ACC112 (cell line): Measurements from ENCODE around the gene PPIP5K1.
A peak's percentile ranks its signal among the peaks of the same experiment; 100 is the strongest.

Source experiments
- H2AFZ ChIP-seq: fragments of 200-600 bp; sonication (generic); one replicate; pipeline ENCODE4 v1.6.0; 2017; ENCODE audit warnings: antibody characterized with exemption, low read length; ENCODE audit not compliant: unreplicated experiment
- H3K27ac ChIP-seq: fragments of 200-600 bp; sonication (generic); 2 replicates; pipeline ENCODE4 v1.5.1; 2014; ENCODE audit warnings: low read depth, mild to moderate bottlenecking, antibody characterized with exemption, low read length, moderate library complexity
- H3K27me3 ChIP-seq: fragments of 200-600 bp; sonication (generic); 2 replicates; pipeline ENCODE4 v1.6.1; 2014; ENCODE audit warnings: mild to moderate bottlenecking, antibody characterized with exemption, low read length, moderate library complexity, mixed read lengths; ENCODE audit not compliant: insufficient read depth
- H3K36me3 ChIP-seq: fragments of 200-600 bp; sonication (generic); 2 replicates; pipeline ENCODE4 v1.6.1; 2016; ENCODE audit warnings: mild to moderate bottlenecking, antibody characterized with exemption, low read length, moderate library complexity, mixed read lengths; ENCODE audit not compliant: insufficient read depth
- H3K4me1 ChIP-seq: fragments of 200-600 bp; sonication (generic); one replicate; pipeline ENCODE4 v1.6.1; 2016; ENCODE audit warnings: low read length, mixed read lengths; ENCODE audit not compliant: insufficient read depth, unreplicated experiment, control insufficient read depth
- H3K4me3 ChIP-seq: fragments of 200-600 bp; sonication (generic); 2 replicates; pipeline ENCODE4 v1.5.1; 2014; ENCODE audit warnings: mild to moderate bottlenecking, low read depth, low read length
- H3K79me2 ChIP-seq: fragments of 200-600 bp; sonication (generic); one replicate; pipeline ENCODE4 v1.6.0; 2016; ENCODE audit warnings: low read length; ENCODE audit not compliant: control insufficient read depth, unreplicated experiment, insufficient read depth

Gene PPIP5K1

GRCh38 chr15:43488790-43489189 lies 101.2 kb downstream of the PPIP5K1 start:
- Histone ChIP-seq H2AFZ (no peak overlapping the region), H3K27ac (no peak overlapping the region), H3K36me3 (peaks cover 11% of the 10 kb centered on the region), H3K4me1 (peaks cover 18% of the 10 kb centered on the region), H3K27me3 (no peaks in the 10 kb centered on the region), H3K79me2 (peaks cover 17% of the 10 kb centered on the region), H3K4me3 (no peak overlapping the region)

- Histone ChIP-seq H3K36me3 (peaks cover 11% of the 10 kb centered on the region), H3K27ac (no peak overlapping the region), H3K4me3 (no peak overlapping the region), H3K4me1 (peaks cover 12% of the 10 kb centered on the region), H3K79me2 (peaks cover 15% of the 10 kb centered on the region), H2AFZ (no peak overlapping the region), H3K27me3 (no peaks in the 10 kb centered on the region)
Measured at GRCh38 chr15:43487271-43487895, 102.6 kb downstream of the PPIP5K1 start.

- Histone ChIP-seq H3K27ac (peak overlapping the region; percentile 5; the same call in 1 of the 2 replicates), H3K27me3 (no peaks in the 10 kb centered on the region), H3K4me3 (no peak overlapping the region), H3K4me1 (peaks cover 5% of the 10 kb centered on the region), H3K79me2 (no peaks in the 10 kb centered on the region), H3K36me3 (peaks cover 19% of the 10 kb centered on the region), H2AFZ (no peak overlapping the region)
Measured at GRCh38 chr15:43484455-43484854, 105.6 kb downstream of the PPIP5K1 start.
